A673 (cell line): ENCODE results near the gene MIPOL1. TPM values are rescaled to one million over a fixed set of nuclear protein-coding genes. Genes with fewer than 3 reads are reported as not detected.
"Not testable (repeated sequence)": the region's sequence is repeated elsewhere in the genome, so short reads cannot be mapped to it uniquely, and the experiment has no call there.

ENCODE experiments used
- BruUV-seq: library from RNA; stranded (reverse); fragments of 400-500 nt; replicated peaks from 2 replicates; lab custom pipeline; 2021; lab: Mats Ljungman, UMichigan
- CTCF ChIA-PET: fragments of 300-600 bp; sonication (Branson Sonifier 250); formaldehyde crosslinking; loops from one replicate; lab custom pipeline; 2022; ENCODE audit warnings: antibody characterized with exemption; lab: Charles Lee
- POLR2A ChIA-PET: fragments of 300-600 bp; sonication (Branson Sonifier 250); formaldehyde crosslinking; loops from one replicate; lab custom pipeline; 2022; ENCODE audit warnings: antibody characterized with exemption; ENCODE audit not compliant: low non-redundant PET; lab: Charles Lee
- DNase-seq: peaks from one replicate; pipeline ENCODE4 v3.0.0-alpha.2; 2015; ENCODE audit warnings: low spot score
- H3K27ac ChIP-seq: fragments of 200-600 bp; sonication (generic); 2 replicates; pipeline ENCODE4 v1.5.1; 2016; ENCODE audit warnings: mixed run types, low read depth, mild to moderate bottlenecking, mixed read lengths, antibody characterized with exemption, low read length; ENCODE audit not compliant: poor library complexity, severe bottlenecking
- H3K27me3 ChIP-seq: fragments of 200-600 bp; sonication (generic); replicated peaks from 2 replicates; pipeline ENCODE4 v1.6.1; 2017; ENCODE audit warnings: mixed run types, low read depth, mild to moderate bottlenecking, mixed read lengths, antibody characterized with exemption, low read length; ENCODE audit not compliant: insufficient read depth, poor library complexity
- H3K36me3 ChIP-seq: fragments of 200-600 bp; sonication (generic); 2 replicates; pipeline ENCODE4 v1.6.1; 2016; ENCODE audit warnings: mixed run types, mild to moderate bottlenecking, mixed read lengths, antibody characterized with exemption, low read length; ENCODE audit not compliant: insufficient read depth, poor library complexity, severe bottlenecking
- H3K4me1 ChIP-seq: fragments of 200-600 bp; sonication (generic); 2 replicates; pipeline ENCODE4 v1.6.1; 2017; ENCODE audit warnings: mixed run types, mild to moderate bottlenecking, mixed read lengths, antibody characterized with exemption, low read length; ENCODE audit not compliant: insufficient read depth, poor library complexity, severe bottlenecking
- H3K4me3 ChIP-seq: fragments of 200-600 bp; sonication (generic); 2 replicates; pipeline ENCODE4 v1.5.1; 2016; ENCODE audit warnings: low read depth, mixed run types, mild to moderate bottlenecking, mixed read lengths, low read length; ENCODE audit not compliant: poor library complexity, severe bottlenecking
- H3K9me3 ChIP-seq: fragments of 200-600 bp; sonication (generic); 2 replicates; pipeline ENCODE4 v1.6.1; 2016; ENCODE audit warnings: mixed run types, low read depth, mild to moderate bottlenecking, mixed read lengths, antibody characterized with exemption, low read length; ENCODE audit not compliant: poor library complexity, severe bottlenecking
- EZH2 ChIP-seq: fragments of 200-600 bp; sonication (generic); IDR thresholded peaks from 2 replicates; pipeline ENCODE4 v1.6.1; 2017; ENCODE audit warnings: borderline replicate concordance, low read depth, mild to moderate bottlenecking, mixed read lengths, antibody characterized with exemption, low read length; ENCODE audit not compliant: poor library complexity, severe bottlenecking
- intact Hi-C: fragments of 100-400 bp; cut with micrococcal nuclease; formaldehyde crosslinking; loops from one replicate; pipeline ENCODE4 v1.10.0; 2022; ENCODE audit not compliant: unreplicated experiment
- total RNA-seq: library from RNA; stranded (reverse); gene quantifications from 2 replicates; pipeline ENCODE4 v1.2.3, GENCODE V29; 2021
- TF ChIP-seq, protein P1 (sequence below): fragments of 300-800, 200-600 bp; sonication (generic); conservative IDR thresholded peaks from 2 replicates; pipeline ENCODE4 v1.5.1; 2017; ENCODE audit warnings: low read depth, mild to moderate bottlenecking, antibody characterized with exemption, low read length, moderate library complexity, mixed read lengths

Gene MIPOL1
- total RNA-seq, 1 experiment from 2014 or later, result 15.0 TPM

DNA sequence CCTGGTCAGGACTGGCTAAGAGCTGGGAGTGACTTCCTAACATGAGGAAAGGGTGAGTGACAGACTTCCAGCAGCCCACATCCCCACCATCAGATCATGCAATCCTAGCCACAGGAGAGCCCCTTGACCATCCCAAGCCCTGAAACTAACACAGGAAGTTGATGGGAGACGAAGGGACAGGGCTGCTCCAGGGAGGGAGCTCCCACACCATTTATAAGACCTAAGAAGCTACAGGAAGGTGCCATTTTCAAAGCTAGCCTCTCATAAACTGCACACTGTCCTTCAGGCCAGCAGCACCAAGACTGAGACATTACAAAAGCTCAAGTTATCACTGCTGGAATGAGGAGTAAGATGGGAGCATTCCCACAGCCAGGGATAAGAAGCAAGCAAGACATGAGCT is 44.7 kb upstream of the MIPOL1 start:
- no peak overlapping the region for H3K4me3 ChIP-seq
- no peaks in the 10 kb centered on the region for H3K9me3 ChIP-seq
- POLR2A ChIA-PET, result interaction anchor here (0.5 kb wide), 1 partner anchor 56 kb away, joined by 7 read pairs; no protein-coding TSS in a partner anchor
- no peak overlapping the region for H3K27ac ChIP-seq
- no peaks in the 10 kb centered on the region for H3K4me1 ChIP-seq
- no peak for TF ChIP-seq EZH2
- TF ChIP-seq, protein P1, sequence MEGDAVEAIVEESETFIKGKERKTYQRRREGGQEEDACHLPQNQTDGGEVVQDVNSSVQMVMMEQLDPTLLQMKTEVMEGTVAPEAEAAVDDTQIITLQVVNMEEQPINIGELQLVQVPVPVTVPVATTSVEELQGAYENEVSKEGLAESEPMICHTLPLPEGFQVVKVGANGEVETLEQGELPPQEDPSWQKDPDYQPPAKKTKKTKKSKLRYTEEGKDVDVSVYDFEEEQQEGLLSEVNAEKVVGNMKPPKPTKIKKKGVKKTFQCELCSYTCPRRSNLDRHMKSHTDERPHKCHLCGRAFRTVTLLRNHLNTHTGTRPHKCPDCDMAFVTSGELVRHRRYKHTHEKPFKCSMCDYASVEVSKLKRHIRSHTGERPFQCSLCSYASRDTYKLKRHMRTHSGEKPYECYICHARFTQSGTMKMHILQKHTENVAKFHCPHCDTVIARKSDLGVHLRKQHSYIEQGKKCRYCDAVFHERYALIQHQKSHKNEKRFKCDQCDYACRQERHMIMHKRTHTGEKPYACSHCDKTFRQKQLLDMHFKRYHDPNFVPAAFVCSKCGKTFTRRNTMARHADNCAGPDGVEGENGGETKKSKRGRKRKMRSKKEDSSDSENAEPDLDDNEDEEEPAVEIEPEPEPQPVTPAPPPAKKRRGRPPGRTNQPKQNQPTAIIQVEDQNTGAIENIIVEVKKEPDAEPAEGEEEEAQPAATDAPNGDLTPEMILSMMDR, result no peak
- intact Hi-C loops, result loop anchor here (5.0 kb wide), 1 partner anchor 601 kb away; no protein-coding TSS in a partner anchor
- H3K36me3 ChIP-seq, result no peaks in the 10 kb centered on the region
- no peaks in the 10 kb centered on the region for H3K27me3 ChIP-seq
- DNase-seq, result no peak
- BruUV-seq, result no TSS peak
- CTCF ChIA-PET, result no interaction called here

DNA sequence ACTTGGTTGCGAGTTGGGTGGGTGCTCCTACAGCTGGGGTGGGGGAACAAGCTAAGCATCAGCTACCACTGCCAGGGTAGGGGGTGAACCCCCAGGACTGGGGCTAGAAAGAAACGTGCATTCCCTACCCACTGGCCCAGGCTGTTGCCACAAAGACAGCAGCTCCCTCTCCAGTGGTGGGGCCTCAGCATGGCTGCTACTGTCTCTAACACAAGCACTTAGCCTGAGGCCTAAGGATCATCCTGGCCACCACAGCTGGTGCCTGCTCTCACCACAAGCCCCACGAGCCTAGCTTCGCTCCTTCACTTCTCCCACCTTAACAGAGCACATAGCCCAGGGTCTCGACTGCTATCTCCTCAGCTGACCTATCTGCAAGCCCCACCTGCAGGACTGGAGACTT is 44.3 kb upstream of the MIPOL1 start:
- POLR2A ChIA-PET, result interaction anchor here (0.5 kb wide), 1 partner anchor 57 kb away, joined by 7 read pairs; no protein-coding TSS in a partner anchor
- no peak for TF ChIP-seq EZH2
- TF ChIP-seq, protein P1, result no peak
- Histone ChIP-seq H3K27me3 (no peaks in the 10 kb centered on the region), H3K36me3 (no peaks in the 10 kb centered on the region), H3K4me1 (no peaks in the 10 kb centered on the region), H3K9me3 (no peaks in the 10 kb centered on the region), H3K27ac (no peak overlapping the region), H3K4me3 (no peak overlapping the region)
- BruUV-seq, result no TSS peak
- DNase-seq, result no peak
- CTCF ChIA-PET, result no interaction called here
- intact Hi-C loops, result loop anchor here (5.0 kb wide), 1 partner anchor 601 kb away; no protein-coding TSS in a partner anchor

DNA sequence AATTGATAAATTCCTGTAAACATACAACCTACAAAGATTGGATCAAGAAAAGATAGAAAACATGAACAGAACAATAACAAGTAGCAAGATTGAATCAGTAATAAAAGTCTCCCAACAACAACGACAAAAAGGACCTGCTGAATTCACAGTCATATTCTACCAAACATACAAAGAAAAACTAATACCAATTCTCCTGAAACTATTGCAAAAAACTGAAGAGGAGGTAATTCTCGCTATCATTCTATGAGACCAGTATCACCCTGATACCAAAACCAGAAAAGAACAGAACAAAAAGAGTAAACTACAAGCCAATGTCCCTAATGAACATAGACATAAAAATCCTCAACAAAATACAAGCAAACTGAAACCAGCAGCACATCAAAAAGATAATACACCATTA is 39.8 kb upstream of the MIPOL1 start:
- no peaks in the 10 kb centered on the region for H3K36me3 ChIP-seq
- ChIA-PET POLR2A (no interaction called here), CTCF (no interaction called here)
- intact Hi-C loops, result no loop called here
- DNase-seq, result no peak
- no peak for TF ChIP-seq EZH2
- TF ChIP-seq, protein P1, result no peak
- peaks cover 4% of the 10 kb centered on the region for H3K9me3 ChIP-seq
- no peaks in the 10 kb centered on the region for H3K4me1 ChIP-seq
- no TSS peak for BruUV-seq
- H3K27me3 ChIP-seq, result no peaks in the 10 kb centered on the region
- H3K27ac ChIP-seq, result no peak overlapping the region
- H3K4me3 ChIP-seq, result no peak overlapping the region

DNA sequence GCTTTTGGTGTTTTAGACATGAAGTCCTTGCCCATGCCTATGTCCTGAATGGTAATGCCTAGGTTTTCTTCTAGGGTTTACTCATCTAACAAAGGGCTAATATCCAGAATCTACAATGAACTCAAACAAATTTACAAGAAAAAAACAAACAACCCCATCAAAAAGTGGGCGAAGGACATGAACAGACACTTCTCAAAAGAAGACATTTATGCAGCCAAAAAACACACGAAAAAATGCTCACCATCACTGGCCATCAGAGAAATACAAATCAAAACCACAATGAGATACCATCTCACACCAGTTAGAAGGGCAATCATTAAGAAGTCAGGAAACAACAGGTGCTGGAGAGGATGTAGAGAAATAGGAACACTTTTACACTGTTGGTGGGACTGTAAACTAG is 35.4 kb upstream of the MIPOL1 start:
- POLR2A ChIA-PET, intact Hi-C loops, H3K4me3 ChIP-seq, CTCF ChIA-PET, H3K27ac ChIP-seq, H3K9me3 ChIP-seq, DNase-seq, H3K4me1 ChIP-seq, H3K36me3 ChIP-seq, H3K27me3 ChIP-seq, BruUV-seq: not testable (repeated sequence)
